ENCODE measurements around the gene CALN1.

The CALN1 gene

DNA sequence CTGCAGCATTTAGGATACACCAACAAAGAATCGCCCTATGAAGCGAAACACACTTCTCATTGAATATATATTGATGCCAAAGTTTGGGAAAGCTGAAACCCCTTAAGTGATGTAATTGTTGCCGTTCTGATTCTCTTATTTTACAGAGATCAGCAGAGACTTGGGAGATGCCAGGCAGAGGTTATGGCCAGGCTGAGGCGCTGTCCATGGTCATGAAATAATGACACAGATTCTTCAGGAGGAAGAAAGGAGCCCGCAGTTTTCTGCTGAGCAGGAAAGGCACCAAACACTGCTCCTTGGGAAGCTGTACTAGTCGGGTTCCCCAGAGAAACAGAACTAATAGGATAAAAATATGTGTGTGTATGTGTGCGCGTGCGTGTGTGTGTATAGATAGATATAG is 566.0 kb downstream of the CALN1 start:
- Histone ChIP-seq H3K4me2 (ENCODE audit: low read length) (no peak overlapping the region), H3K4me3 (ENCODE audit: low read length) (no peak overlapping the region), H3K9ac (ENCODE audit: low read length) (no peak overlapping the region), H2AFZ (ENCODE audit: low read depth, low read length) (no peak overlapping the region), H3K27me3 (ENCODE audit: low read depth, low read length) (no peaks in the 10 kb centered on the region), H4K20me1 (ENCODE audit: insufficient read depth, low read length) (no peaks in the 10 kb centered on the region), H3K9me3 (ENCODE audit: insufficient read depth, low read length) (no peaks in the 10 kb centered on the region), H3K79me2 (ENCODE audit: low read length) (no peaks in the 10 kb centered on the region), H3K27ac (ENCODE audit: low read length) (no peak overlapping the region), H3K36me3 (replicated peaks; ENCODE audit: low read depth, low read length) (no peaks in the 10 kb centered on the region), H3K4me1 (ENCODE audit: low read length) (no peaks in the 10 kb centered on the region)
- no peak for TF ChIP-seq EZH2phosphoT487 (IDR thresholded peaks at IDR 0.05; ENCODE audit: low read depth)
- no peak for TF ChIP-seq CTCF (IDR thresholded peaks at IDR 0.05; ENCODE audit: low read depth, low read length)

GRCh38 chr7:71843676-71844075 is 568.5 kb downstream of the CALN1 start:
- no peak overlapping the region for H2AFZ ChIP-seq (ENCODE audit: low read depth, low read length)
- H3K36me3 ChIP-seq (replicated peaks; ENCODE audit: low read depth, low read length): no peaks in the 10 kb centered on the region
- no peaks in the 10 kb centered on the region for H3K4me1 ChIP-seq (ENCODE audit: low read length)
- no peaks in the 10 kb centered on the region for H3K9me3 ChIP-seq (ENCODE audit: insufficient read depth, low read length)
- H3K27me3 ChIP-seq (ENCODE audit: low read depth, low read length): no peaks in the 10 kb centered on the region
- no peaks in the 10 kb centered on the region for H4K20me1 ChIP-seq (ENCODE audit: insufficient read depth, low read length)
- no peak for TF ChIP-seq EZH2phosphoT487 (IDR thresholded peaks at IDR 0.05; ENCODE audit: low read depth)
- no peak for TF ChIP-seq CTCF (IDR thresholded peaks at IDR 0.05; ENCODE audit: low read depth, low read length)
- no peak overlapping the region for H3K27ac ChIP-seq (ENCODE audit: low read length)
- no peak overlapping the region for H3K4me2 ChIP-seq (ENCODE audit: low read length)
- no peak overlapping the region for H3K9ac ChIP-seq (ENCODE audit: low read length)
- no peaks in the 10 kb centered on the region for H3K79me2 ChIP-seq (ENCODE audit: low read length)
- H3K4me3 ChIP-seq (ENCODE audit: low read length): no peak overlapping the region

GRCh38 chr7:71842786-71843185 is 569.4 kb downstream of the CALN1 start:
- Histone ChIP-seq H3K27me3 (ENCODE audit: low read depth, low read length) (no peaks in the 10 kb centered on the region), H3K4me1 (ENCODE audit: low read length) (no peaks in the 10 kb centered on the region), H3K79me2 (ENCODE audit: low read length) (no peaks in the 10 kb centered on the region), H3K9me3 (ENCODE audit: insufficient read depth, low read length) (no peaks in the 10 kb centered on the region), H2AFZ (ENCODE audit: low read depth, low read length) (no peak overlapping the region), H3K4me3 (ENCODE audit: low read length) (no peak overlapping the region), H4K20me1 (ENCODE audit: insufficient read depth, low read length) (no peaks in the 10 kb centered on the region), H3K27ac (ENCODE audit: low read length) (no peak overlapping the region), H3K36me3 (replicated peaks; ENCODE audit: low read depth, low read length) (no peaks in the 10 kb centered on the region), H3K4me2 (ENCODE audit: low read length) (no peak overlapping the region), H3K9ac (ENCODE audit: low read length) (no peak overlapping the region)
- TF ChIP-seq EZH2phosphoT487 (IDR thresholded peaks at IDR 0.05; ENCODE audit: low read depth) (no peak), CTCF (IDR thresholded peaks at IDR 0.05; ENCODE audit: low read depth, low read length) (no peak)

DNA sequence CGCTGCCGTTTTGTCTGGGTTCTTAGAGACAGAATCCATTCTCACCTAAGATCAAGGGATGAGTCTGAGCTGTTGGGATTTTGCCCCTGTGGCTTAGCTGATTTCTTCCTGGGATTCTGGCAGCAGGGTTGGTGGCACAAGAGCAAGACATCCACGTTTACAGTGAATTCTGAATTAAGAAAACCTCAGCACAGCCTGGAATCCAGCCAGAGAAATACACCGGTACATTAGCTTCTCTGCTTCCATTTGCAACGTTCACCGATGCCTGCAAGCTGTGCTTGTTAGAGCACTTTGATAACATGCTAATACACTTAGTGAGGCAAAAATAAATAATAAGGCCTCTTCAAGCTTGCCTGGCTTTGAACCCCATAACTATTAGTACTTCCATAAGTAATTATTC is 569.8 kb downstream of the CALN1 start:
- Histone ChIP-seq H4K20me1 (ENCODE audit: insufficient read depth, low read length) (no peaks in the 10 kb centered on the region), H3K4me1 (ENCODE audit: low read length) (no peaks in the 10 kb centered on the region), H3K4me2 (ENCODE audit: low read length) (no peak overlapping the region), H3K4me3 (ENCODE audit: low read length) (no peak overlapping the region), H3K9ac (ENCODE audit: low read length) (no peak overlapping the region), H3K36me3 (replicated peaks; ENCODE audit: low read depth, low read length) (no peaks in the 10 kb centered on the region), H2AFZ (ENCODE audit: low read depth, low read length) (no peak overlapping the region), H3K79me2 (ENCODE audit: low read length) (no peaks in the 10 kb centered on the region), H3K9me3 (ENCODE audit: insufficient read depth, low read length) (no peaks in the 10 kb centered on the region), H3K27ac (ENCODE audit: low read length) (no peak overlapping the region), H3K27me3 (ENCODE audit: low read depth, low read length) (no peaks in the 10 kb centered on the region)
- TF ChIP-seq EZH2phosphoT487 (IDR thresholded peaks at IDR 0.05; ENCODE audit: low read depth) (no peak), CTCF (IDR thresholded peaks at IDR 0.05; ENCODE audit: low read depth, low read length) (no peak)
